K562 (cell line): Measurements from ENCODE around the gene PLCB3. TPM values are rescaled to one million over a fixed set of nuclear protein-coding genes. Genes with fewer than 3 reads are reported as not detected.

Experiments used
- CEBPB ChIP-seq: fragments of 450-650 bp; IDR thresholded peaks from 2 replicates; pipeline ENCODE4 v1.6.1; 2016; ENCODE audit warnings: missing genetic modification characterization, missing compliant biosample characterization
- CEBPG ChIP-seq, 3 experiments: fragments of 200-800 bp in 1 of 3; sonication (Bioruptor generic) in 1 of 3; sonication (generic) in 1 of 3; formaldehyde crosslinking in 1 of 3; IDR thresholded peaks in 2 of 3; conservative IDR thresholded peaks in 1 of 3; 2 replicates each; pipeline versions ENCODE4 v1.6.1 to v1.8.0; 2016 to 2022; ENCODE audit warnings: missing compliant biosample characterization in 2 of 3, missing genetic modification characterization in 2 of 3, mild to moderate bottlenecking in 1 of 3, missing genetic modification reagents in 1 of 3
- HOXB6 ChIP-seq: fragments of 250-450 bp; sonication (Bioruptor Pico); IDR thresholded peaks from 2 replicates; pipeline ENCODE4 v1.5.1; 2022; ENCODE audit warnings: mild to moderate bottlenecking, borderline replicate concordance
- KAT7 ChIP-seq: sonication (generic); formaldehyde crosslinking; IDR thresholded peaks from 2 replicates; pipeline ENCODE4 v1.8.0; 2022; ENCODE audit warnings: missing genetic modification reagents, mild to moderate bottlenecking, borderline replicate concordance
- KDM5B ChIP-seq: fragments of 200-600 bp; sonication (generic); IDR thresholded peaks from 2 replicates; pipeline ENCODE4 v1.6.1; 2012; ENCODE audit warnings: low read depth, mild to moderate bottlenecking, moderate library complexity, low read length, control low read depth, inconsistent platforms; ENCODE audit not compliant: insufficient replicate concordance
- LARP7 ChIP-seq: fragments of 450-650 bp; IDR thresholded peaks from 2 replicates; pipeline ENCODE4 v1.6.1; 2016
- RBFOX2 ChIP-seq: fragments of 200-400 bp; formaldehyde crosslinking; IDR thresholded peaks from 2 replicates; pipeline ENCODE4 v1.6.1; 2017; ENCODE audit warnings: low read depth, mild to moderate bottlenecking, low read length, moderate library complexity
- RNF2 ChIP-seq: sonication (generic); IDR thresholded peaks from 2 replicates; pipeline ENCODE4 v1.6.1; 2016
- XRCC3 ChIP-seq: fragments of 450-650 bp; IDR thresholded peaks from 2 replicates; pipeline ENCODE4 v1.6.1; 2017; ENCODE audit warnings: mild to moderate bottlenecking, moderate library complexity
- ZFP36 ChIP-seq: fragments of 150-350 bp; IDR thresholded peaks from 2 replicates; pipeline ENCODE4 v1.6.1; 2018; ENCODE audit warnings: low read length, low read depth; ENCODE audit not compliant: partially characterized antibody
- polyA plus RNA-seq, 8 experiments: library from polyadenylated mRNA; depleted of rRNA in 4 of 8; stranded (reverse) in 5 of 8; unstranded in 3 of 8; fragments of >200 nt; fragmentation: Nextera tagmentation in 2 of 8; fragmentation: Illumina TruSeq in 1 of 8; extraction: Ambion mirVana in 2 of 8; extraction: Trizol in 1 of 8; gene quantifications; 2 replicates each; pipeline versions ENCODE4 v1.2.1 to v1.2.3, GENCODE V29; 2011 to 2014; ENCODE audit warnings: inconsistent platforms in 1 of 8, missing spikeins in 1 of 8
- total RNA-seq, 7 experiments: library from RNA; depleted of rRNA in 6 of 7; stranded (reverse); fragments of >200 nt in 6 of 7; fragmentation: Illumina TruSeq in 2 of 7; extraction: Trizol in 2 of 7; gene quantifications; 2 replicates each; pipeline versions ENCODE4 v1.2.1 to v1.2.3, GENCODE V29; 2011 to 2021; ENCODE audit warnings: low replicate concordance in 1 of 7
- TF ChIP-seq, protein P1 (sequence below): fragments of 450-650 bp; IDR thresholded peaks from 2 replicates; pipeline ENCODE4 v1.6.1; 2016; ENCODE audit warnings: low read depth
- TF ChIP-seq, protein P2 (sequence below): fragments of 250-450 bp; sonication (Bioruptor Pico); IDR thresholded peaks from 2 replicates; pipeline ENCODE4 v1.5.0; 2020; ENCODE audit warnings: mild to moderate bottlenecking
- TF ChIP-seq, protein P3 (sequence below): sonication (generic); formaldehyde crosslinking; IDR thresholded peaks from 2 replicates; pipeline ENCODE4 v1.8.0; 2022; ENCODE audit warnings: missing genetic modification reagents, mild to moderate bottlenecking, moderate library complexity, borderline replicate concordance
- TF ChIP-seq, protein P4 (sequence below): fragments of 250-450 bp; sonication (Bioruptor Pico); IDR thresholded peaks from 2 replicates; pipeline ENCODE4 v1.4.0; 2020; ENCODE audit warnings: mild to moderate bottlenecking

The PLCB3 gene
- total and polyA plus RNA-seq, 9 of the 15 experiments (the other 6 are each of a cell fraction or from before 2014, with no cell fraction given) = 0.31 to 44.8 (median 14.6) TPM

DNA sequence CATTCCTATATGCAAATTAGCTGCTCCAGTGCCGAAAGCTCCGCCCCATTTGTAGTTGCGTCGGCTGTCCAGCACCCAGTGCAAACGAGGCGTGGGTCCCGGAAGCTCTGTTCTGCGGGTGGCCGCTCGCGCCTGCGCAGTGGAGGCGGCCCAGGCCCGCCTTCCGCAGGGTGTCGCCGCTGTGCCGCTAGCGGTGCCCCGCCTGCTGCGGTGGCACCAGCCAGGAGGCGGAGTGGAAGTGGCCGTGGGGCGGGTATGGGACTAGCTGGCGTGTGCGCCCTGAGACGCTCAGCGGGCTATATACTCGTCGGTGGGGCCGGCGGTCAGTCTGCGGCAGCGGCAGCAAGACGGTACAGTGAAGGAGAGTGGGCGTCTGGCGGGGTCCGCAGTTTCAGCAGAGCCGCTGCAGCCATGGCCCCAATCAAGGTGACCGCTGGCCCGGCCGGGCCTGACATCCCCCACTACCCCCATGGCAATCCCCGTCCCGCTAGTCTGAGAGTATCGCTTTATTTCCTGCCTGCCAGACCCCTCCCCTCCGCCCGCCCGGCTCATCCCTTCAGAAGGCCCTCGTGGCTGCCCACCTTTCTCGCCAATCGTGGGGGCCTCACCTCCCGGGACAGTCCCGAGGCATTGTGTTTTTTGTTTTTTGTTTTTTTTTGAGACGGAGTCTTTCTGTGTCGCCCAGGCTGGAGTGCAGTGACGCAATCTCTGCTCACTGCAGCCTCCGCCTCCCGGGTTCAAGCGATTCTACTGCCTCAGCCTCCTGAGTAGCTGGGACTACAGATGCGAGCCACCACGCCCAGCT is 66.8 kb downstream of the PLCB3 start, which contains the start of gene PRDX5 (continued):
- TF ChIP-seq, protein P1, sequence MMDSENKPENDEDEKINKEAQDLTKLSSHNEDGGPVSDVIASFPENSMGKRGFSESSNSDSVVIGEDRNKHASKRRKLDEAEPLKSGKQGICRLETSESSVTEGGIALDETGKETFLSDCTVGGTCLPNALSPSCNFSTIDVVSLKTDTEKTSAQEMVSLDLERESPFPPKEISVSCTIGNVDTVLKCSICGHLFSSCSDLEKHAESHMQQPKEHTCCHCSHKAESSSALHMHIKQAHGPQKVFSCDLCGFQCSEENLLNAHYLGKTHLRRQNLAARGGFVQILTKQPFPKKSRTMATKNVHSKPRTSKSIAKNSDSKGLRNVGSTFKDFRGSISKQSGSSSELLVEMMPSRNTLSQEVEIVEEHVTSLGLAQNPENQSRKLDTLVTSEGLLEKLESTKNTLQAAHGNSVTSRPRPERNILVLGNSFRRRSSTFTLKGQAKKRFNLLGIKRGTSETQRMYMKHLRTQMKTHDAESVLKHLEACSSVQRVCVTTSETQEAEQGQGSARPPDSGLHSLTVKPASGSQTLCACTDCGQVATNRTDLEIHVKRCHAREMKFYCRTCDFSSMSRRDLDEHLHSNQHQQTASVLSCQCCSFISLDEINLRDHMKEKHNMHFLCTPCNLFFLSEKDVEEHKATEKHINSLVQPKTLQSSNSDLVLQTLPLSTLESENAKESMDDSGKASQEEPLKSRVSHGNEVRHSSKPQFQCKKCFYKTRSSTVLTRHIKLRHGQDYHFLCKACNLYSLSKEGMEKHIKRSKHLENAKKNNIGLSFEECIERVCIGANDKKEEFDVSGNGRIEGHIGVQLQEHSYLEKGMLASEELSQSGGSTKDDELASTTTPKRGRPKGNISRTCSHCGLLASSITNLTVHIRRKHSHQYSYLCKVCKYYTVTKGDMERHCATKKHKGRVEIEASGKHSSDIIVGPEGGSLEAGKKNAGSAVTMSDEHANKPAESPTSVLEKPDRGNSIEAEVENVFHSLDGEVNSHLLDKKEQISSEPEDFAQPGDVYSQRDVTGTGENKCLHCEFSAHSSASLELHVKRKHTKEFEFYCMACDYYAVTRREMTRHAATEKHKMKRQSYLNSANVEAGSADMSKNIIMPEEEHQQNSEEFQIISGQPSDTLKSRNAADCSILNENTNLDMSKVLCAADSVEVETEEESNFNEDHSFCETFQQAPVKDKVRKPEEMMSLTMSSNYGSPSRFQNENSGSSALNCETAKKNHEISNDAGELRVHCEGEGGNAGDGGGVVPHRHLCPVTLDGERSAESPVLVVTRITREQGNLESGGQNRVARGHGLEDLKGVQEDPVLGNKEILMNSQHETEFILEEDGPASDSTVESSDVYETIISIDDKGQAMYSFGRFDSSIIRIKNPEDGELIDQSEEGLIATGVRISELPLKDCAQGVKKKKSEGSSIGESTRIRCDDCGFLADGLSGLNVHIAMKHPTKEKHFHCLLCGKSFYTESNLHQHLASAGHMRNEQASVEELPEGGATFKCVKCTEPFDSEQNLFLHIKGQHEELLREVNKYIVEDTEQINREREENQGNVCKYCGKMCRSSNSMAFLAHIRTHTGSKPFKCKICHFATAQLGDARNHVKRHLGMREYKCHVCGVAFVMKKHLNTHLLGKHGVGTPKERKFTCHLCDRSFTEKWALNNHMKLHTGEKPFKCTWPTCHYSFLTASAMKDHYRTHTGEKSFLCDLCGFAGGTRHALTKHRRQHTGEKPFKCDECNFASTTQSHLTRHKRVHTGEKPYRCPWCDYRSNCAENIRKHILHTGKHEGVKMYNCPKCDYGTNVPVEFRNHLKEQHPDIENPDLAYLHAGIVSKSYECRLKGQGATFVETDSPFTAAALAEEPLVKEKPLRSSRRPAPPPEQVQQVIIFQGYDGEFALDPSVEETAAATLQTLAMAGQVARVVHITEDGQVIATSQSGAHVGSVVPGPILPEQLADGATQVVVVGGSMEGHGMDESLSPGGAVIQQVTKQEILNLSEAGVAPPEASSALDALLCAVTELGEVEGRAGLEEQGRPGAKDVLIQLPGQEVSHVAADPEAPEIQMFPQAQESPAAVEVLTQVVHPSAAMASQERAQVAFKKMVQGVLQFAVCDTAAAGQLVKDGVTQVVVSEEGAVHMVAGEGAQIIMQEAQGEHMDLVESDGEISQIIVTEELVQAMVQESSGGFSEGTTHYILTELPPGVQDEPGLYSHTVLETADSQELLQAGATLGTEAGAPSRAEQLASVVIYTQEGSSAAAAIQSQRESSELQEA = 0 out of 2 replicates have a peak, but pooled peaks have one; percentile 10
- TF ChIP-seq KDM5B (peak; percentile 61), LARP7 (0 out of 2 replicates have a peak, but pooled peaks have one; percentile 86), KAT7 (CRISPR knock-in tag) (peak; percentile 88; the same call in 1 of the 2 replicates), XRCC3 (no peak), CEBPG (CRISPR knock-in tag; IDR thresholded peaks at IDR 0.05) (peak; percentile 86), CEBPG (tag; conservative IDR thresholded peaks at IDR 0.05 in 1 of 2, IDR thresholded peaks at IDR 0.05 in 1 of 2) (peak; percentile 88 to 92), ZFP36 (no peak), CEBPB (tag) (peak; percentile 89), HOXB6 (no peak), RBFOX2 (peak; percentile 82), RNF2 (0 out of 2 replicates have a peak, but pooled peaks have one; percentile 4)
- TF ChIP-seq, protein P2, sequence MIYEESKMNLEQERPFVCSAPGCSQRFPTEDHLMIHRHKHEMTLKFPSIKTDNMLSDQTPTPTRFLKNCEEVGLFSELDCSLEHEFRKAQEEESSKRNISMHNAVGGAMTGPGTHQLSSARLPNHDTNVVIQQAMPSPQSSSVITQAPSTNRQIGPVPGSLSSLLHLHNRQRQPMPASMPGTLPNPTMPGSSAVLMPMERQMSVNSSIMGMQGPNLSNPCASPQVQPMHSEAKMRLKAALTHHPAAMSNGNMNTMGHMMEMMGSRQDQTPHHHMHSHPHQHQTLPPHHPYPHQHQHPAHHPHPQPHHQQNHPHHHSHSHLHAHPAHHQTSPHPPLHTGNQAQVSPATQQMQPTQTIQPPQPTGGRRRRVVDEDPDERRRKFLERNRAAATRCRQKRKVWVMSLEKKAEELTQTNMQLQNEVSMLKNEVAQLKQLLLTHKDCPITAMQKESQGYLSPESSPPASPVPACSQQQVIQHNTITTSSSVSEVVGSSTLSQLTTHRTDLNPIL (CRISPR knock-in tag) = no peak
- TF ChIP-seq, protein P3, sequence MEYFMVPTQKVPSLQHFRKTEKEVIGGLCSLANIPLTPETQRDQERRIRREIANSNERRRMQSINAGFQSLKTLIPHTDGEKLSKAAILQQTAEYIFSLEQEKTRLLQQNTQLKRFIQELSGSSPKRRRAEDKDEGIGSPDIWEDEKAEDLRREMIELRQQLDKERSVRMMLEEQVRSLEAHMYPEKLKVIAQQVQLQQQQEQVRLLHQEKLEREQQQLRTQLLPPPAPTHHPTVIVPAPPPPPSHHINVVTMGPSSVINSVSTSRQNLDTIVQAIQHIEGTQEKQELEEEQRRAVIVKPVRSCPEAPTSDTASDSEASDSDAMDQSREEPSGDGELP (CRISPR knock-in tag) = peak; percentile 76
- TF ChIP-seq, protein P4, sequence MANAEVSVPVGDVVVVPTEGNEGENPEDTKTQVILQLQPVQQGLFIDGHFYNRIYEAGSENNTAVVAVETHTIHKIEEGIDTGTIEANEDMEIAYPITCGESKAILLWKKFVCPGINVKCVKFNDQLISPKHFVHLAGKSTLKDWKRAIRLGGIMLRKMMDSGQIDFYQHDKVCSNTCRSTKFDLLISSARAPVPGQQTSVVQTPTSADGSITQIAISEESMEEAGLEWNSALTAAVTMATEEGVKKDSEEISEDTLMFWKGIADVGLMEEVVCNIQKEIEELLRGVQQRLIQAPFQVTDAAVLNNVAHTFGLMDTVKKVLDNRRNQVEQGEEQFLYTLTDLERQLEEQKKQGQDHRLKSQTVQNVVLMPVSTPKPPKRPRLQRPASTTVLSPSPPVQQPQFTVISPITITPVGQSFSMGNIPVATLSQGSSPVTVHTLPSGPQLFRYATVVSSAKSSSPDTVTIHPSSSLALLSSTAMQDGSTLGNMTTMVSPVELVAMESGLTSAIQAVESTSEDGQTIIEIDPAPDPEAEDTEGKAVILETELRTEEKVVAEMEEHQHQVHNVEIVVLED = no peak
